H1 (cell line): ENCODE data around the gene NCOA5. TPM values are rescaled to one million over a fixed set of nuclear protein-coding genes. Genes with fewer than 3 reads are reported as not detected.

ENCODE experiments used
- CTCF ChIA-PET: fragments of 300-600 bp; sonication (Branson Sonifier 250); formaldehyde crosslinking; loops from one replicate; lab custom pipeline; 2021; ENCODE audit not compliant: partially characterized antibody; lab: Charles Lee
- POLR2A ChIA-PET: fragments of 300-600 bp; sonication (Branson Sonifier 250); formaldehyde crosslinking; loops from one replicate; lab custom pipeline; 2021; ENCODE audit warnings: inconsistent platforms; ENCODE audit not compliant: partially characterized antibody; lab: Charles Lee
- DNase-seq, 2 experiments: peaks; one replicate each; pipeline versions ENCODE4 v3.0.0 to v3.0.0-alpha.2; 2010 to 2022; ENCODE audit warnings: low spot score in 2 of 2, low read depth in 1 of 2, mixed read lengths in 1 of 2
- FAIRE-seq: peaks from 2 replicates; lab custom pipeline; 2011; peaks lifted over from hg19 to GRCh38; lab: Jason Lieb, UNC
- H2AFZ ChIP-seq: 2 replicates; pipeline ENCODE4 v1.8.1; 2012; ENCODE audit warnings: low read length, inconsistent platforms
- H2AK5ac ChIP-seq: 2 replicates; pipeline ENCODE4 v1.6.1; 2013; ENCODE audit warnings: low read depth, low read length
- H2BK120ac ChIP-seq: replicated peaks from 2 replicates; pipeline ENCODE3; 2013; ENCODE audit warnings: low read depth, low read length, inconsistent platforms
- H2BK12ac ChIP-seq: 2 replicates; pipeline ENCODE4 v1.6.1; 2013; ENCODE audit warnings: low read depth, low read length
- H2BK15ac ChIP-seq: 2 replicates; pipeline ENCODE4 v1.6.1; 2013; ENCODE audit warnings: low read length
- H2BK20ac ChIP-seq: 2 replicates; pipeline ENCODE4 v1.6.1; 2013; ENCODE audit warnings: low read length
- H2BK5ac ChIP-seq: 2 replicates; pipeline ENCODE4 v1.6.1; 2013; ENCODE audit warnings: low read depth, low read length
- H3K14ac ChIP-seq: 2 replicates; pipeline ENCODE4 v1.6.1; 2013; ENCODE audit warnings: inconsistent platforms; ENCODE audit not compliant: insufficient read length
- H3K18ac ChIP-seq: 2 replicates; pipeline ENCODE4 v1.6.1; 2013; ENCODE audit warnings: low read length; ENCODE audit errors: extremely low read depth
- H3K23ac ChIP-seq: 2 replicates; pipeline ENCODE4 v1.6.1; 2013; ENCODE audit warnings: inconsistent platforms; ENCODE audit not compliant: insufficient read length
- H3K23me2 ChIP-seq: 2 replicates; pipeline ENCODE4 v1.6.1; 2013; ENCODE audit warnings: low read depth, low read length
- H3K27ac ChIP-seq: 2 replicates; pipeline ENCODE4 v1.6.1; 2011; ENCODE audit warnings: low read depth, low read length, inconsistent platforms
- H3K27me3 ChIP-seq, 4 experiments: replicated peaks in 1 of 4; 1 replicate in 1 of 4; 2 replicates in 3 of 4; pipeline versions ENCODE4 v1.6.1 to v1.8.1; 2011 to 2013; ENCODE audit warnings: low read length in 3 of 4, mild to moderate bottlenecking in 3 of 4, inconsistent platforms in 2 of 4, mixed read lengths in 2 of 4, moderate library complexity in 1 of 4; ENCODE audit not compliant: control insufficient read depth in 3 of 4, insufficient read depth in 3 of 4; ENCODE audit errors: extremely low read depth in 1 of 4
- H3K36me3 ChIP-seq, 4 experiments: 2 replicates each; pipeline versions ENCODE4 v1.6.1 to v1.8.1; 2011 to 2013; ENCODE audit warnings: mild to moderate bottlenecking in 4 of 4, low read length in 3 of 4, moderate library complexity in 2 of 4, control low read depth in 1 of 4, inconsistent platforms in 1 of 4; ENCODE audit not compliant: insufficient read depth in 4 of 4, control insufficient read depth in 2 of 4
- H3K4ac ChIP-seq: replicated peaks from 2 replicates; pipeline ENCODE3; 2013; ENCODE audit warnings: low read length, low read depth, mixed read lengths, inconsistent platforms; ENCODE audit not compliant: insufficient read length
- H3K4me1 ChIP-seq, 4 experiments: replicated peaks in 1 of 4; 1 replicate in 1 of 4; 2 replicates in 3 of 4; pipeline versions ENCODE4 v1.6.1 to v1.8.1; 2011 to 2013; ENCODE audit warnings: low read length in 3 of 4, inconsistent platforms in 2 of 4, mixed read lengths in 1 of 4; ENCODE audit not compliant: insufficient read depth in 4 of 4, control insufficient read depth in 3 of 4
- H3K4me2 ChIP-seq, 2 experiments: 2 replicates each; pipeline versions ENCODE4 v1.6.1 to v1.8.1; 2011 to 2013; ENCODE audit warnings: low read depth in 2 of 2, low read length in 2 of 2, control low read depth in 1 of 2, inconsistent platforms in 1 of 2, mild to moderate bottlenecking in 1 of 2; ENCODE audit not compliant: insufficient read depth in 1 of 2
- H3K4me3 ChIP-seq, 4 experiments: fragments of 200-600, 300-600 bp in 1 of 4; sonication (generic), shearing (Covaris generic), sonication (Bioruptor Twin) in 1 of 4; 2 replicates each; pipeline versions ENCODE4 v1.5.1 to v1.8.1; 2011 to 2016; ENCODE audit warnings: low read length in 4 of 4, low read depth in 3 of 4, control low read depth in 2 of 4, inconsistent platforms in 2 of 4, mild to moderate bottlenecking in 2 of 4, mixed read lengths in 1 of 4, moderate library complexity in 1 of 4; ENCODE audit not compliant: insufficient read depth in 2 of 4; ENCODE audit errors: extremely low read depth in 1 of 4
- H3K56ac ChIP-seq: replicated peaks from 2 replicates; pipeline ENCODE3; 2013; ENCODE audit warnings: low read depth, mild to moderate bottlenecking, mixed read lengths, low read length, inconsistent platforms; ENCODE audit not compliant: insufficient read length
- H3K79me1 ChIP-seq: 2 replicates; pipeline ENCODE4 v1.6.1; 2013; ENCODE audit warnings: low read depth, low read length, control low read depth
- H3K79me2 ChIP-seq, 2 experiments: 2 replicates each; pipeline versions ENCODE4 v1.6.1 to v1.8.1; 2012 to 2013; ENCODE audit warnings: low read length in 2 of 2, mild to moderate bottlenecking in 2 of 2, inconsistent platforms in 1 of 2; ENCODE audit not compliant: insufficient read depth in 2 of 2, control insufficient read depth in 1 of 2
- H3K9ac ChIP-seq, 4 experiments: replicated peaks in 1 of 4; 1 replicate in 1 of 4; 2 replicates in 3 of 4; pipeline versions ENCODE4 v1.6.1 to v1.8.1; 2011 to 2013; ENCODE audit warnings: low read depth in 3 of 4, low read length in 3 of 4, control low read depth in 2 of 4, mild to moderate bottlenecking in 2 of 4, moderate library complexity in 2 of 4, inconsistent platforms in 1 of 4; ENCODE audit errors: extremely low read depth in 1 of 4
- H3K9me3 ChIP-seq, 2 experiments: 2 replicates each; pipeline versions ENCODE4 v1.6.1 to v1.8.1; 2012 to 2013; ENCODE audit warnings: mild to moderate bottlenecking in 2 of 2, moderate library complexity in 2 of 2, control low read depth in 1 of 2, inconsistent platforms in 1 of 2, low read depth in 1 of 2, low read length in 1 of 2, mixed read lengths in 1 of 2; ENCODE audit not compliant: insufficient read depth in 2 of 2
- H4K20me1 ChIP-seq, 2 experiments: replicated peaks in 1 of 2; 2 replicates each; pipeline versions ENCODE3 to v1.8.1; 2011 to 2013; ENCODE audit warnings: inconsistent platforms in 2 of 2, low read length in 2 of 2, mild to moderate bottlenecking in 1 of 2; ENCODE audit not compliant: insufficient read depth in 2 of 2, control insufficient read depth in 1 of 2
- H4K5ac ChIP-seq: 2 replicates; pipeline ENCODE4 v1.6.1; 2013; ENCODE audit warnings: low read length, low read depth, mixed read lengths, inconsistent platforms; ENCODE audit not compliant: insufficient read length
- H4K8ac ChIP-seq: 2 replicates; pipeline ENCODE4 v1.8.0; 2013; ENCODE audit warnings: mild to moderate bottlenecking, moderate library complexity, low read length, inconsistent platforms; ENCODE audit not compliant: insufficient read depth; ENCODE audit errors: extremely low read depth
- H4K91ac ChIP-seq: replicated peaks from 2 replicates; pipeline ENCODE3; 2013; ENCODE audit warnings: low read length, mixed read lengths, inconsistent platforms; ENCODE audit not compliant: insufficient read length
- KDM5A ChIP-seq: fragments of 200-600 bp; IDR thresholded peaks from 2 replicates; pipeline ENCODE4 v1.7.1; 2012; ENCODE audit warnings: mild to moderate bottlenecking, low read length, inconsistent platforms, mixed read lengths
- NRF1 ChIP-seq: IDR thresholded peaks from 2 replicates; pipeline ENCODE4 v1.6.1; 2011; ENCODE audit warnings: mild to moderate bottlenecking, low read depth, low read length, improper control_type of control experiment
- RXRA ChIP-seq: IDR thresholded peaks from 2 replicates; pipeline ENCODE4 v1.6.1; 2011; ENCODE audit warnings: low read depth, mild to moderate bottlenecking, low read length, moderate library complexity; ENCODE audit not compliant: insufficient read depth
- SIN3A ChIP-seq, 2 experiments: IDR thresholded peaks in 1 of 2; conservative IDR thresholded peaks in 1 of 2; 2 replicates each; pipeline ENCODE4 v1.6.1; 2011 to 2012; ENCODE audit warnings: low read length in 2 of 2, improper control_type of control experiment in 1 of 2, low read depth in 1 of 2, mild to moderate bottlenecking in 1 of 2
- SP4 ChIP-seq: IDR thresholded peaks from 2 replicates; pipeline ENCODE4 v1.6.1; 2012; ENCODE audit warnings: low read length, inconsistent platforms
- SRF ChIP-seq: IDR thresholded peaks from 2 replicates; pipeline ENCODE4 v1.6.1; 2011; ENCODE audit warnings: mild to moderate bottlenecking, low read depth, low read length, moderate library complexity
- WGBS, 2 experiments: shearing (Covaris generic) in 1 of 2; methylation state at CpG; one replicate each; pipeline versions ENCODE4 v1.1.6 to v1.1.7; 2013 to 2015; ENCODE audit warnings: low lambda C conversion rate in 2 of 2, mixed read lengths in 2 of 2, inconsistent platforms in 1 of 2, low coverage in 1 of 2, missing lambda C conversion rate in 1 of 2; ENCODE audit not compliant: insufficient replicate concordance in 2 of 2, insufficient coverage in 1 of 2, insufficient read length in 1 of 2; ENCODE audit errors: extremely low coverage in 1 of 2, missing lambda C conversion rate in 1 of 2; 5-methylcytosine and 5-hydroxymethylcytosine counted together
- polyA plus RNA-seq, 7 experiments: library from polyadenylated mRNA; depleted of rRNA in 3 of 7; stranded (reverse) in 5 of 7; unstranded in 2 of 7; fragments of >200 nt in 5 of 7; fragments of 200-250 nt in 2 of 7; gene quantifications; 1 replicate in 5 of 7; 2 replicates in 1 of 7; 4 replicates in 1 of 7; pipeline versions ENCODE4 v1.2.1 to v1.2.3, GENCODE V29; 2011 to 2013; ENCODE audit warnings: missing spikeins in 2 of 7, mixed read lengths in 2 of 7
- total RNA-seq: library from RNA; stranded (reverse); fragmentation: NEBNext Ultra II Directional; extraction: Animal tissue kit (Norgen Biotek cat#: 25700); gene quantifications from 2 replicates; pipeline ENCODE4 v1.2.1, GENCODE V29; 2021

Gene NCOA5
- total and polyA plus RNA-seq, 2 of the 8 experiments (the other 6 are each of a cell fraction or from before 2014, with no cell fraction given) = 20.4 to 29.0 TPM

- no peaks in the 10 kb centered on the region for H3K9me3 ChIP-seq
- whole genome bisulfite sequencing, 2 experiments = 85% methylated on average over 3 of the region's 3 CpGs; no CpG with 5 or more reads in 1 of the 2 experiments
- FAIRE-seq = no peak
- TF ChIP-seq NRF1 = no peak
- no peak for TF ChIP-seq SRF
- TF ChIP-seq KDM5A = no peak
- TF ChIP-seq SP4 = no peak
- no peak for TF ChIP-seq SIN3A (conservative IDR thresholded peaks at IDR 0.05 in 1 of 2, IDR thresholded peaks at IDR 0.05 in 1 of 2; ENCODE audit: low read depth in 1 of 2, low read length in 2 of 2)
- TF ChIP-seq RXRA = no peak
These were observed 16.3 kb downstream of the NCOA5 start for GRCh38 chr20:46073443-46073842.

More at GRCh38 chr20:46073443-46073842, 16.3 kb downstream of the NCOA5 start:
- no peak overlapping the region for H2BK120ac ChIP-seq
- peaks cover 0 to 13% of the 10 kb centered on the region in 2 experiments for H4K20me1 ChIP-seq
- H3K27ac ChIP-seq = 0 out of 2 replicates have a peak overlapping the region, but pooled peaks have one; percentile 53
- ChIA-PET CTCF (interaction anchor here (1.4 to 3.5 kb wide), 2 partner anchors 16 to 276 kb away, joined by 5 to 11 read pairs; no protein-coding TSS in a partner anchor), POLR2A (interaction anchor here (0.7 to 1.6 kb wide), 4 partner anchors 9 to 15 kb away, joined by 3 to 8 read pairs (median 6); no protein-coding TSS in a partner anchor)
- H3K23me2 ChIP-seq = no peaks in the 10 kb centered on the region; the same call in 1 of the 2 replicates
- H4K5ac ChIP-seq = no peak overlapping the region
- no peak overlapping the region for H3K23ac ChIP-seq
- no peak overlapping the region for H3K14ac ChIP-seq
- H3K4me3 ChIP-seq = peak overlapping the region in 1 of 4 experiments; percentile 37; a peak in 2 of 8 replicates
- H3K18ac ChIP-seq = no peak overlapping the region; the same call in 1 of the 2 replicates
- no peak overlapping the region for H3K4ac ChIP-seq
- H3K36me3 ChIP-seq = peaks cover 0 to 22% (median 10%) of the 10 kb centered on the region in 4 experiments; a peak in 3 of 8 replicates
- H3K9ac ChIP-seq = no peak overlapping the region
- peaks cover 0 to 18% of the 10 kb centered on the region in 2 experiments; a peak in 2 of 4 replicates for H3K79me2 ChIP-seq
- no peak for DNase-seq
- peaks cover 7 to 16% (median 8%) of the 10 kb centered on the region in 4 experiments; a peak in 6 of 7 replicates for H3K4me1 ChIP-seq
- H4K8ac ChIP-seq = no peak overlapping the region
- H3K56ac ChIP-seq = no peak overlapping the region
- no peak overlapping the region for H2AK5ac ChIP-seq
- H2BK20ac ChIP-seq = 0 out of 2 replicates have a peak overlapping the region, but pooled peaks have one; percentile 48
- H2BK12ac ChIP-seq = peak overlapping the region; percentile 64
- no peak overlapping the region for H2BK15ac ChIP-seq
- H2AFZ ChIP-seq = no peak overlapping the region
- H4K91ac ChIP-seq = no peak overlapping the region
- peak overlapping the region; percentile 51 to 54; a peak in 3 of 4 replicates for H3K4me2 ChIP-seq
- H2BK5ac ChIP-seq = peak overlapping the region; percentile 49; the same call in 1 of the 2 replicates
- H3K79me1 ChIP-seq = no peaks in the 10 kb centered on the region; the same call in 1 of the 2 replicates
- H3K27me3 ChIP-seq = no peaks in the 10 kb centered on the region
